ENCODE measurements around the gene UNC13C.
"Not testable (repeated sequence)": the region's sequence is repeated elsewhere in the genome, so short reads cannot be mapped to it uniquely, and the experiment has no call there.

UNC13C gene

DNA sequence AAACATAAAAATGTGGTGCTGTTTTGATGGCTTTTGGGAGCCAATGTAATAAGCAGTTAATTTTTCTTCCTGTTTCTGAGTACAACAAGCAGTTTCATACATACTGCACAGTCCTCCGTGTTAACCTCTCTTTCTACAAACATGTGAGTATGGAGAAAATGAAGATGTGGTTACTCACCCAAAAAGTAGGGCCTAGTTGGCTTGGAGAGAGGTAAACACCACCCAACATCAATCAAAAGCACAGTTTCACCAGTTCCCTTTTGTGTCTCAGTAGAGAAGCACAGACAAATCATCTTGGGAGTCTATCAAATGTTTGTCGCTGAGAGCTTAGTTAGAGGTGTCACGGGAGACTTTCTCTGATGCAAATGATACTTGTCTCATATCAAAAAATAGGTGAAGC lies 320.2 kb downstream of the UNC13C start:
- DNase-seq (ENCODE audit: low spot score): no peak

DNA sequence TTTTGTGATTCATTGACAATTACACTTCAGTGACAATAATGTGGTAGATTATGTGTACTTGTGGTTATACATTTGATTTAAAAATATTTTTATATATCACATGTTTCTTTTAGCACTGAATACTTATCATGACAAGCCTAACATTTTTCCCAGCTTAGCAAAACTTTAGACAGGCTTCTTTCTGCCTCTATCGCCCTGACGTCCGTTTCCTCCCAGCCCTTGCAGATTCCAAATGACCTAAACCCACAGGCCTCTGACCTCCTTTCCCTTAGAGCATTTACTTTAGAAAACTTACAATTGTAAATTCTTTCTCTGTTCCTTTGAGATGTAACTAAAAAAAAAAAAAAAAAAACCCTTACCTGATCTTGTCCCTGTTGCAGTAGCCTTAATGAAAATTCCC lies 326.1 kb downstream of the UNC13C start:
- no peak for DNase-seq (ENCODE audit: low spot score)

DNA sequence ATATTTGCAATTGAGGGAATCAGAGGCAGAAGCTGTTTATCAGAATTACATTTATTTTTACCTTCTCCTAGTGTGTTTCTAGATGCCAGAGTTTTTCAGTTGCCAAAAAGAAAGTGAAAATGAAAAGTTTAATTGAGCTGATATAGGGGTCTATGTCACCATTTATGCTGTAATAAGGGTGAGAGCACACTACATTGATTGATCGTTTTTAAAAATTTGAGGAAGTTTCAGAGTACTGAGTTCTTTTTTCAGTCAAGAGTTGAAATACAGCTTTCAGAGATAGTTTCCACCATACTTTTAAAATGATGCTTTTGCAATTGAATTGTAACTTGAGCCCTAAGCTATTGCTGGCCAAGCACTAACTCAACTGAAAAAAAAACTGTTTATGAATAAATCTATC lies 326.9 kb downstream of the UNC13C start:
- no peak for DNase-seq (ENCODE audit: low spot score)

DNA sequence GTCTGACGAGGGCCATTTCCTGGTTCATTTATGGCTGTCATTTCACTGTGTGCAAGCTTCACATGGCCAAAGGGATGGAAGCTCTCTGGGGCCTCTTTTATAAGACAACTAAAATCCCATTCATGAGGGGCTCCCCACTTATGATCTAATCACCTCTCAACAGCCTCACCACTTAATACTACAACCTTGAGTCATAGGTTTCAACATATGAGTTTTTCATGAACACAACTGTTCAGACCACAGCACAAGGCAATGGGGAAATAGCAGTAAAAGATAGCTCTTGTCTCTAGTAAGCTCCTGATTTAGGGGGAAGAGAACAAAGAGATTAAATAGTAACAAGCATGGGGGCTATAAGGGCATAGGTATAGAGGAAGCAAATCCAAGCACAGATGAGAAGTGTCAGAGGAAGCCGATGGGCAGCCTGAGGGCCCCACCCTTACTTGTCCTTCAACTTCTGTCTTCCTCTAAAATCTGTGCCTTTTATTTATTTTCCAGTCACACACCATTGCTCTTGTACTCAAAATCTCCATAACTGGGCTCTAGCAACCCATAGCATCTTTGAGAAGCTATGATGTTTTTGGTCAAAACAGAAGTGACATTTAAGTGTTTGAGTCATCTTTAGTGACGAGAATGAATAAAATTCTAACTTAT lies 329.1 kb downstream of the UNC13C start:
- DNase-seq (ENCODE audit: low spot score): no peak

DNA sequence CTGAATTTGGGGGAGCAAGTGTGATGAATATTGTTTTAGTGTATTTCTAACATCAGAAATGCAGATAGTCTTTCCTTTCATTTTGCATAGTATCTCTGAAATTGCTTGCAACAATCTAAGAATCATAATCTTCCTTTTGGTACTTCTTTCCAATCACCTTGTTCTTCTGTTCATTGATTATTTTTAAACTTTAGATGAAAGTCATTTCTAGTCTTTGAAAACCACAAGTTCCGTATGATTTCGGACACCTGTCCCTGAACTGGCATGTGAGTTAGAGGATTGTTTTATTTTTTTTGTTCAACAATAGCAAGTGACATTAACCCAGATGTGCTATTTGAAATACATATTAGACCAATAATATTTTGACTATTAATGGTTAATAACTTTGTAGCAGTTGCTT lies 329.7 kb downstream of the UNC13C start:
- no peak for DNase-seq (ENCODE audit: low spot score)

DNA sequence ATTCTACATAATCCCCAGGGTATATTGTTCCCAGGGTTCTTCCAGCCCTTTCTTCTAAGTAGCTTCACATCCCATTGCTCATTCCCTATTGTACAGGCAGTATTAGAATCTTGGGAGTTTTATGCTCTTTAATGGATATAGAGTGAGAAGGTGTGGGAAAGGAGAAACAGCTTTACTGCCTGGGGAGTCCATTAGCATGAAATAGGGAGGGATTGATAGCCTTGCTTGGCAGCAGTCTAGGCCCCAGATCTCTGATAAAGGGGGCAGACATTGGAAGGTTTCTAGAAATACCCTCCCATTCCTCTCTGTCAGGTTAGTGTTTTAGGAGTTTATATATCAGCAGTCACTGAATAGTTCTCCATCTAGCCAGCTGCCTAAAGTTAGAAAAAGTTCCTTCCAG lies 334.3 kb downstream of the UNC13C start:
- no peak for DNase-seq (ENCODE audit: low spot score)

DNA sequence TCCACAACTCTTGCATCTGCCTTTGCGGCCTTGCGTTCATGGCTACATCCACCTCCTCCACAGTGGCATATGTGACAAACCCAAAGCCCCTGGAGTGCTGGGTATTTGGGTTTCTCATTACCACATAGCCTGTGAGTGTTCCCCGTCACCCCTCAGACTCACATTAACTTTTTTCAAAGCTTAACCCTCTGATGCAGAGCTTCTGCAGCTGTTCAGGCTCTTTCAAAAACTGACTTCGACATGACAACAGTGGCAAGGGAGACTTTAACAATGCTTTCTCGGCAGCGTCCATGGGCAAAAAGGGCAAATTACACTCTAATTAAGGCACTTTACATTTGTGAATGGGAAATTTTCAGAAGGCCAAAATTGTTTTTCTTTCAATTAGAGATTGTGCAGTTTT lies 343.2 kb downstream of the UNC13C start:
- DNase-seq (ENCODE audit: low spot score): no peak

DNA sequence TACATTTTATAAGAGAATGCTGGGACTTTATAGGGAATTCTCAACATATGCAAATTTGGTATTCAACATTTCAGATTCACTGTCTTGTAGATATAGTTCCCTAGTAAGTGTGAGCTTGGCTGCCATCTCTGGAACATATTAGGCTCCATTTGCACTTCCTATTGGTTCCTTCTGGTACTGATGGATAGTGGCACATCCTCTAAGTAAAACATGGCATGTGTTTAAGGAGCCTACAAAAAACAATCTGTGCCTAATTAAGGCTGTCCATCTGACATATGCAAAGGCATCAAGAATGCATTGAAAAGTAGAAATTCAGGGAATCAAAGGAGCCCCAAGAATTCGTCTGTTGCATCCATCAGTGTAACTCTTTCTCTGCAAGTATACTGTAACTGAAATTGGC lies 344.1 kb downstream of the UNC13C start:
- DNase-seq (ENCODE audit: low spot score): no peak

DNA sequence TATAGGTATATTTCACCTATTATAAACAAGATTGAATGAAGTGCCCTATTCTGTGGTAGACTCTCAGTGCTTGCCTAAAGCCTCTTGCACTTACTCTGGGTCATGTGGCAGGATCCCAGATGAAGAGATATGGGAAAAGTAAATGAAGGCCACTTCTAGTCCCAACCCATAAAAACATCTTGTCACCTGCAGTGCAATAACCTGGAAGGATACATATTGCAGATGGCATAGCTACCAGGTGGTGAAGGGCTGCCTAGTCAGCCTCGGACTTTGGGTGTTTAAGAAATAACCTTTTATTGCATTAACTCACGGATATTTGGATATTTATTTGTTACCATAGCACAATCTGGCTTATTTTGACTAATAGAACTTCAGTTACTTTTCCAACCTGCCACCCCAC lies 367.1 kb downstream of the UNC13C start:
- no peak for DNase-seq (ENCODE audit: low spot score)

DNA sequence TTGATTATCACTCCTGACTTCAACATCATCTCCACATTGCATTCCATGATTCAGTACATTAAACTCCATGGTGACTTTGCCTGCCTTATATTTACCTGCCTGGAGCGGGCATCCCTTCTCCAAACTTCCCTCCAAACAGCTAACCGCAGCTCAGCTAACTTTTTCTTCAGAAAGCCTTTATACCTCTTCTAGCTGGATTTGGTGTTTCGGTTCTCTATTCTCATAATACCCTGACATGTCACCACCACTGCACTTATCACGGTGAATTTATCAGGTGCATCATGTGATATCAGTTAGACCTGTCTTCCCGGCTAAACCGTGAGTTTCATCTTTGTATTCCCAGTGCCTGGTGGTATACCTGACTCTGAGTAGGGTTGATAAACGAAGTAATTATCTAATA lies 367.6 kb downstream of the UNC13C start:
- no peak for DNase-seq (ENCODE audit: low spot score)

DNA sequence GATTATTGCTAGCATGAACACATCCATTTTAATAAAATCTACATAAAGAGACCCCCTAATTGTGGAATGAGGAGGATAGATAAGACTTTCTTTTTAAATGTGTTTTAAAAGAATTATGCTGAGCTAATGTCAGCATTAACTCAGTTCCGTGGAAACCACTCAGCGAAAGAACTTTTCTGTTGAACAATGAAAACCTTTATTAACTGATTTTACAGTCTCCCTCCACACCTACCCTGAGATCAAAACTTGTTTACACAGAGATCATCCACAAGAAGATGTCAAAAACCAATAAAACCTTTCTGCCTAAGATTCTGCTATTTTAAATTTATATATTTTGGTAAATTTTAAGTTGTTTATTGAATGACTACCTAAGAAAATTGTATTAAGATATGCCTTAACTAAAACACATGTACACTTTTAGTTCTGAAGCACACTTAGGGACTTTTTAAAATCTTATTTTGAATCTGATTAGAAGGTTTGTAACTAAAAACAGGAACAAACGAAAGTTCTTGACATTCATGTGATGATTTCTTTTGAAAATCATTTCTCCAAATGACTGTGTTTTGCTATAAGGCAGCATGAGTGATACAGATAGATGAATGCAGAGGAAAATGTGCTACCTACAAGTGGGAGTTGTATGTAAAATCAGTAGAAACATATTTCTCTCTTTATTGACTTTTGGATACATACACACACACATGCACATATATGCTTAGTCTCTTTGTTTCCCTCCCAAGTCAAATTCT lies 369.0 kb downstream of the UNC13C start:
- peak; percentile 1 for DNase-seq (ENCODE audit: low spot score)

DNA sequence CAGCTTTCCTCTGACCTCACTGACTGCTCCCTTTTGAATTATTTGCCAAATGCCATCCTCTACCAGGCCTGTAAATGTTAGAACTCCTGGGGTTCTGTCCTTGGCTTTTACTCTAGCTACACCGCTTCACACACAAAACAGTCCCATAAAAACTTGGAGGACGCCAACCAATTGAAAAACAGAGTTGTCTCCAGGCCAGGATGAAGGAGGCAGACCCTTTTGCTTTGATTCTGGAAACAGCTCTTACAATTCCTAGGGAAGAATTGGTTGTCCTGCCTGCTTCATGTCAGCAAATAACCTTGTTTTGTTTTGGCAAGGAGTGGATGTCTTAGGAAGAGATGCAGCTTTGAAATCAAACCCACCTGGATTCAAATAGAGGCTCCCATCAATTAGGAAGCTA lies 375.5 kb downstream of the UNC13C start:
- no peak for DNase-seq (ENCODE audit: low spot score)

DNA sequence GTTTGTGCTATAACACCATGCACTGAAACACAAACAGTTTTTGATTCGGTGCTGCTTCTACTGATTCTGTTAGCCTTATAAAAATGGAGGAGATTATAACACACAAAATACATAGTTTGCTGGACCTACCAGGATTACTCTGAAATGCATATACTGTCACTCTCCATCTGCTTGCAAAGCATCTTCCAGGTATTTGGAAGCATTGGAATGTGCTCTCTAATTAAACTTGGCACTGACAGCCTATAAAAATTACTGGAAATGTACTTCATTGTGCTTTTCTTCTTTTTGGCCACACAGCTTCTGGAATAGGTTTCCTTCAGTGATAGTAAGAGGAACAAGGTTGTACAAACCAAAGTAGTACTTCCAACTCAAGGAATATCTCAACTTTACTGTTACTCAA lies 376.1 kb downstream of the UNC13C start:
- DNase-seq (ENCODE audit: low spot score): no peak

DNA sequence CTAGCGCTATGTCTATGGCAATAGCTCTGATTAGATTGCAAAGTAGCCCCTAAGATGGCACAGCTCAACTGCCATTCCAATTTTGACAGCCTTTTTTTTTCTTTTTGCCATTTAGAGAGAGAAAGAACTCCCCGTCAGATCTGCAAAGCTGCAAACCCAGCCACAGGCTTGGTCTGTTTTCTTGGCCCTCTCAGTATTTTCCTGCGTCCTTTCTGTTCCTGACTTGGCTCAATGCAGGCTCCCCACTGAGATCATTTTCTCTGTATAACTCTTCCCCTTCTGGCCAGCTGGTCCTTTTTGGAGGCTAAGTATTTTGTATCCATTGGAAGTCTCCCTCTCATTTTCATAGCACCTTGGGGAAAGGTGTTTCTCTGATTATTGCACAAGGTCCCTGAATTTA lies 386.7 kb downstream of the UNC13C start:
- DNase-seq (ENCODE audit: low spot score): no peak

DNA sequence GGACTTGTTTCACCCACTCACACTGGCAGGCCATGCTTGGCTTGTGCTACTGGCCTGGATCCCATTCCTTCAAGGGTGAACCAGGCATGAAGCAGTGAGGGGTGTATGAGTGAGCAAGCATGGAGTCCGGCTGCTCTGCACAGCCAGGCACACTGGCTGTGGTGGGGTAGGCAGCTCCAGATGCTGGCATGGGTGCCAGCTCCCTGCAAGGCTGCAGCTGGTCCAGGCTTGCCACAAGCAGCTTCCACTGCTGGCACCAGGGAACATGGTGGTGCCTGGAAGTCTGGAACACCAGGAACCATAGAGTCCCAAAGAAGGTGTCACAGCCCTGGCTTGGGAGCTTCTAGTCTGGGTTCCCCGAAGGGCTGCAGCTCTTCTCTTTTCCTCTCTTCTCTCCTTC lies 395.1 kb downstream of the UNC13C start:
- DNase-seq (ENCODE audit: low spot score): no peak

DNA sequence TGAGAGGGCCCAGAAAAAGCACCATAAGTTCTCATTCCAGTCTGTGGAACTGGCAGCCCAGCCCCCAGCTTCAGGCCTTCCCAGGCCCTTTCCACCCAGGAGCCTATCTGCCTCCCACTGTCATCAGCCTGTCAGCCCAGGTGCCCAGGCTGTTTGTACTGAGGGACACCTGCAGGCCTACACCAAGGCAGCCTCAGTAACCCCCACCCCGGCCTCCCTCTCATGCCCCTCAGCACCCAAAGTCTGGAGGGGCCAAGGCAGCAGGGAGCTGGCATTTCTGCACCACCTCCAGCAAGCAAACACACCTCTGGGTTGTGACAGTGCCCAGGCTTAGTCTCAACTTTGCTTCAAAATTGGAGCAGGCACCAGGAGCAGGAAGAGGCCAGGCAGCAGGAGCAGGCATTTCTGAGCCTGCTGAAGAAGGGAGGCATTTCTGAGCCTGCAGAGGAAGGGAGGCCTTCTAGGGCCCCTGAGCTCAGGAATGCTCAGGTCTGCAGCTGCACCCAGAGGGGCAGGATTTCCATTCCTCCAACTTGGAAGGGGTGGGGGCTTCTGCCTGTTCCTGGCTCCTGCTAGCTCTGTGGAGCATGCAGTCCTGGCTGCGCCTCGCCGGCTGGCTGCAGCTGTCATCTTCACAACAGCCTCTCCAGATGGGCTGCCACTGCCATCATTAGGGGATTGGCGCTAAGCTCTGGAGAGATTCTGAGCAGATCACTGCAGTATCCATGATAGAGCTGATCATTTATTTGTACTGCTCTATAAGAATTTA lies 396.1 kb downstream of the UNC13C start:
- DNase-seq (ENCODE audit: low spot score): no peak

DNA sequence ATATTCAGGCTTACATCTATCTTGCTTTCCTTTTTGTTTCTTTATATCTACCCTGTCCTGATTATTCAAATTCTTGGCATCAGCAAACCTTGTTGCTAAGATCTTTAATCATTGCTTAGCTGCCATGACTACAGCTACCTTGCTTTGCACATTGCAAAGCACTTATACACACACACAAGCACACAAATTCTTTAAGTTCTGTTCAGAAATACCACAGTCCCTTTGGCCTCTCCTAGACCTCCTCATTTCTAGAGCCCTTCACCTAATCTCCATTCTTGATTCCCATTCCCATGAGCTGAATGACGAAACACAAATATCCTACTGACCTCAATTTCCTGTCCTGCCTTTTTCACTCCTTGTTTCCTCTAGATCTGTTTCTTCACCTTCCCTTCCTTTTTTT lies 409.6 kb downstream of the UNC13C start:
- no peak for DNase-seq (ENCODE audit: low spot score)

DNA sequence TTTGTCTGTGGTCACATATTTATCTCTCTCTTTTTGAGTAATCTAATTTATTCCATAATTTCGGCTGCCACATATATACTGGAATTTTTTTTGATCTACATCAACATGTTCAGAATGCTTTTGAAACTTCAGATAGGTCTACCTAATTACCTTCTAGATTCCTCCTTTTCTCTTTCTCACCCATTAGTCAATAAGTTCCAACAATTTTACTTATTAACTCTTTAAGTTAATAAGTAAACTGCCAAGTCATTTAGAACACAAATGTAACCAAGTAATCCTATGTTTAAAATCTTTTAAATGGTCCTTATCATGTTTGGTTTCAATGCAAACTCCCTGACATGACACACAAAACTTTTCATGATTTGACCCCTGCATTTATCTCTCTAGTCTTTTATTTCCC lies 410.5 kb downstream of the UNC13C start:
- DNase-seq (ENCODE audit: low spot score): no peak

DNA sequence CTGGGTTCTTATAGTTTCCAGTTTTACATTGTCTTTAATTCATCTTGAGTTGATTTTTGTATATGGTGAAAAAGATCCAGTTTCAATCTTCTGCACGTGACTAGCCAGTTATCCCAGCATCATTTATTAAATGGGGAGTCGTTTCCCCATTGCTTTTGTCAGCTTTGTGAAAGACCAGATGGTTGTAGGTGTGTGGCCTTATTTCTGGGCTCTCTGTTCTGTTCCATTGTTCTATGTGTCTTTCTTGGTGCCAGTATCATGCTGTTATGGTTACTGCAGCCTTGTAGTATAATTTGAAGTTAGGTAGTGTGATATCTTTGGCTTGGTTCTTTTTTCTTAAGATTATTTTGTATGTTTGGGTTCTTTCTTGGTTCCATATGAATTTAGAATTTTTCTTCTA lies 432.2 kb downstream of the UNC13C start:
- DNase-seq (ENCODE audit: low spot score): no peak

DNA sequence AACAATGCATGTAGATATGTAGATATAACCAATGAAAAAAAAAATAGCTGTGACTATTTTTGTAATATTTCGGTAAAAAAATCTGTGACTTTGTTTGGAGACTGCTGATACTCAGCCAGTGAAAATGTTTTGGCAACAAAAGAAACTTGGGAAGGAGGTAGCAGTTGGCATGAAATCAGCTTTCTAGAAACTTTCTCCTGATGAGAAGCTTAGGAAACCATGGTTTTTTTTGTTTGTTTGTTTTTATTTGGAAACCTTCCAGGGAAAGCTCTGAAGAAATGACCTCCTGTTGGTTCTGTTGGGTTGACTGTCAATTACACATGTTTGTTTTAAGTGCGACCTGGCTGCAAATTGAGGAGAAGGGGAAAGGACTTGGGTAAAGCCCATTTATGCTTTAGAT lies 445.9 kb downstream of the UNC13C start:
- DNase-seq (ENCODE audit: low spot score): no peak

DNA sequence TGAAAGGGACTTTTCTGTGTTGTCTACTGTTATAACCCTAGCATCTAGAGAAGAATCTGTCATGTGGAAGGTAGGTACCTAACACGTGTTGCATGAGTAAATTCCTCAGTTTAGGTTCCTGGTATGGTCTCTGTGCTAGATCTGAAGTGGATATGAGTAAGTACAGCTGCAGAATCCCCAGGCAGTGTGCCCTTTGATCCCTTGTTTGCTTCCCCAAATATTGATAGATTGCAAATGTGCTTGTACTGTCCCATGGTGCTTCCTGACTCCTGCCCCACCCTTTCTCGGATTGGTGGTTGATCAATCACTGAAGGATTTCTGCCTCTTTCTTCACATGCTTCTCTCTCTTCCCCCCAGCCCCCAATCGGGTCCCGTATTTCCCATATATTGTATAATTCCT lies 450.4 kb downstream of the UNC13C start:
- DNase-seq (ENCODE audit: low spot score): no peak

DNA sequence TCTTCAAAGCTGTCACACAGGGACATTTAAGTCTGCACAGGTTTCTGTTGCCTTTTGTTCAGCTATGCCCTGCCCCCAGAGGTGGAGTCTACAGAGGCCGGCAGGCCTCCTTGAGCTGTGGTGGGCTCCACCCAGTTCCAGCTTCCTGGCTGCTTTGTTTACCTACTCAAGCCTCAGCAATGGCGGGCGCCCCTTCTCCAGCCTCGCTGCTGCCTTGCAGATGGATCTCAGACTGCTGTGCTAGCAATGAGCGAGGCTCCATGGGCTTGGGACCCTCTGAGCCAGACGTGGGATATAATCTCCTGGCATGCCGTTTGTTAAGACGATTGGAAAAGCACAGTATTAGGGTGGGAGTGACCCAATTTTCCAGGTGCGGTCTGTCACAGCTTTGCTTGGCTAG lies 472.0 kb downstream of the UNC13C start:
- not testable (repeated sequence) for DNase-seq (ENCODE audit: low spot score)

DNA sequence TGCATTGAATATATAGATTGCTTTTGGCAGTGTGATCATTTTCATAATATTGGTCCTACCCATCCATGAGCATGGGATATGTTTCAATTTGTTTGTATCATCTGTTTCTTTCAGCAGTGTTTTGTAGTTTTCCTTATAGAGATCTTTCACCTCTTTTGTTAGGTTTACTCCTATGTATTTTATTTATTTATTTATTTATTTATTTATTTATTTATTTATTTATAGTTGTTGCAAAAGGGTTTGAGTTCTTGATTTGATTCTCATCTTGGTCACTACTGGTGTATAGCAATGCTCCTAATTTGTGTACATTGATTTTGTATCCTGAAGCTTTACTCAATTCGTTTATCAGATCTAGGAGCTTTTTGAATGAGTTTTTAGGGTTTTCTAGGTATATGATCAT lies 478.2 kb downstream of the UNC13C start:
- DNase-seq (ENCODE audit: low spot score): no peak
